GM12864 (cell line): Measurements from ENCODE around the gene TSHR.

Experiments used
- DNase-seq: peaks from one replicate; pipeline ENCODE4 v3.0.0-alpha.2; 2011; ENCODE audit warnings: low read depth
- H3K4me3 ChIP-seq: 2 replicates; pipeline ENCODE4 v1.5.1; 2011; ENCODE audit warnings: mild to moderate bottlenecking, low read depth, low read length, control low read depth
- CTCF ChIP-seq: IDR thresholded peaks from 2 replicates; pipeline ENCODE4 v1.5.1; 2011; ENCODE audit warnings: low read depth, mild to moderate bottlenecking, moderate library complexity, low read length, control low read depth, inconsistent platforms; ENCODE audit errors: missing control alignments

The TSHR gene

GRCh38 chr14:80940146-80940545 lies 15.3 kb upstream of the TSHR start:
- no peak for TF ChIP-seq CTCF
- DNase-seq, result no peak
- H3K4me3 ChIP-seq, result no peak overlapping the region

DNA sequence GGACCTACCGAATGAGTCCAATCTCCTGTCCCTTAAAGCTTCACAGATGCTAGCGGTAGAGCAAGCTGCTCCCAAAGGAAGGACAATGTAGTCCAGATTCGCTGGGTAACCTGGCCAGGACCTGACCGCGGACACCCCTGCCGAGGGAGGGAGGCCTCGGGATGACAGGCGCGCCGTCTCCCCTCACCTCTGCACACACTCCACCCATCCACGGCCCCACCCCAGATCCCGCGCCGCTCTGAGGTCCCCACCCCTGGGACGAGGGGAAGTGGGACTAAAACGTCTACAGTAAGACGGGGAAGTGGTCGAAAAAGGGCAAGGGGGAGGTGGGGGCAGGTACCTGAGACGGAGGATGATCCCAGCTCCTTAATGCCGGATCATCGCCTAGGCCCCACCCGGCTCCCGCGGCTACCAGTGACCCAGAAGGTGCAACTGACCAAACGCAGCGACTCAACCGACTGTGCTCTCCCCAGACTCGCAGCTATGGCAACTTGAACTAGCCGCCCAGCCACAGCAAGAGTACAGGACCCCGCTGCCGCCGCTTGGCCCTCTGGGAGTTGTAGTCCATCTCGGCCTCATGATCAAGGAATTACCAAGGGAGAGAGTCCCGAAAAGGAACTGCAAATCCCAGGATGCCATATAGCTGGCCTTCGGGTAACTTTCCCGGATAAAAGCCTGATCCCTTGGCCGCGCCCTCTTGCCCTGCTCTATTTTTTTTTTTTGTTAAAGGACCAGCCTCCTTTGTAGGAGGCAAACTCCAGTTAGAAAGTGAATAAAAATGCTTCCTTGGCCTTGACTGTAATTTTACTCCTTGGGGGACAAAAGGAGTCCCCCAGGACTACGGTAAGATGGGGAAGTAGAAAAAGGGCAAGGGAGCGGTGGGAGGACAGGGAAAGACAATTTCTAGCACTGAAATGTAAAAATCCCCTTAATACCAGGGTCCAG lies 13.9 kb upstream of the TSHR start, which contains the start of gene CEP128:
TSS of gene CEP128 (minus strand) at position 498 of the 945 bp plus-strand sequence.
- peak within 1 kb of the TSS; percentile 61 for H3K4me3 ChIP-seq
- peak; percentile 95 for DNase-seq
- no peak for TF ChIP-seq CTCF

DNA sequence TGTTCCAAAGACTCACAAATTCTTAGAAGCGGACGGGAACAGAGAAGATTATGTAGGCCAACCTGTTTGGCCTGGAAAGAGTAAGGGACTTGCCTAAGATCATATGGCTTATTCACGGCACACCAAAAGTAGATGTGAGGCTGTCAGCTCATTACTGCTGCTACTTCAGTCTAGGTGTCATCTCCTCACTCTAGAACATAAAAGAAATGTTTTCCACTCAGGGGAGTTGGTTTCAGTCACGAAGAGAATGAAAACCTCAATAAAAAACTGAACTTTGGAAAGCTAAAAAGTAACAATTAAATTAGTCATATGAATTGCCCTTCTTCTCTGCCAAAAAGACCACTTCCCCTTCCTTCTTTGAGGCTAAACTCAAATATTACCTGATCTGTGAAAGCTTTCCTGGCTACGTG lies 13.2 kb upstream of the TSHR start:
- peak overlapping the region; percentile 61 for H3K4me3 ChIP-seq
- DNase-seq, result no peak
- TF ChIP-seq CTCF, result no peak

GRCh38 chr14:80944861-80945617 lies 10.4 kb upstream of the TSHR start:
- TF ChIP-seq CTCF, result no peak
- DNase-seq, result no peak
- no peak overlapping the region for H3K4me3 ChIP-seq

DNA sequence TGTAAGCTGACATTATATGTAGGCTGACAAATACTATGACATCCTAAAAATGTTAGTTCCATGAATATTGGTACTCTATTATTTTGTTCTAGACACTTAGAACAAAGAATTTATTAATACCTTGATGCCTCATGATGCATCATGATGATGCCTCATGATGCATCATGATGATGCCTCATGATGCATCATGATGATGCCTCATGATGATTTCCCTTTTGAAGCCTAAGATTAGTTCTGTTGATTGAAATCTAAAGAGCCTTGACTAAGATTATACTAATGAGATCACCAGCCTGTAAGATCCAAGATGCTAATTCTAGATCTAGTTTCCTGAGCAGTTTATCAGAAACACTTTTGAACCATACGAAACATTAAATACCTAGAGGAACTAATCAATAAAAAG lies 9.2 kb upstream of the TSHR start:
- no peak for TF ChIP-seq CTCF
- H3K4me3 ChIP-seq, result no peak overlapping the region
- no peak for DNase-seq

GRCh38 chr14:80946797-80947196 lies 8.6 kb upstream of the TSHR start:
- no peak for TF ChIP-seq CTCF
- no peak overlapping the region for H3K4me3 ChIP-seq
- no peak for DNase-seq
